ENCODE measurements around the gene SRGAP1. TPM values are rescaled to one million over a fixed set of nuclear protein-coding genes. Genes with fewer than 3 reads are reported as not detected.
A peak's percentile ranks its signal among the peaks of the same experiment; 100 is the strongest.

The SRGAP1 gene
- total RNA-seq (2011; cell fraction: chromatin; rRNA removed; ENCODE audit: low replicate concordance): 0.12 and 1.4 TPM in 2 replicates
- total RNA-seq (2011; cell fraction: nucleolus; rRNA removed): not detected in 2 replicates
- total RNA-seq (2011; cell fraction: nucleoplasm; rRNA removed): under 0.01 and 0.08 TPM in 2 replicates
- not detected in 2 replicates for total RNA-seq (2014; rRNA removed)
- total RNA-seq (2014; rRNA removed; fragmentation: Illumina TruSeq; extraction: Trizol): 0.03 TPM in 1 of 2 replicates, not detected in the other
- total RNA-seq (2015; rRNA removed; fragmentation: Illumina TruSeq; extraction: Trizol): not detected in 2 replicates
- 0.09 and 0.27 TPM in 2 replicates for total RNA-seq (2021)
- polyA plus RNA-seq (2011; rRNA removed): 0.03 and 0.13 TPM in 2 replicates
- 0.03 TPM in 1 of 2 replicates, not detected in the other for polyA plus RNA-seq (2011; cell fraction: cytosol; rRNA removed)
- 0.04 and 0.06 TPM in 2 replicates for polyA plus RNA-seq (2011; cell fraction: nucleus; rRNA removed)
- 0.01 and 0.14 TPM in 2 replicates for polyA plus RNA-seq (2012)
- 0.04 TPM in 2 replicates for polyA plus RNA-seq (2014; fragmentation: Illumina TruSeq; extraction: Trizol)
- under 1 TPM; 0.01 to 0.03 TPM for polyA plus RNA-seq (2014; fragmentation: Nextera tagmentation; extraction: Ambion mirVana)
- polyA plus RNA-seq (2014; rRNA removed): 0.01 TPM in 1 of 2 replicates, not detected in the other
- 0.11 and 0.12 TPM in 2 replicates for polyA minus RNA-seq (2011; rRNA and poly(A)+ RNA removed)
- polyA minus RNA-seq (2011; cell fraction: cytosol; rRNA and poly(A)+ RNA removed): not detected in 2 replicates
- polyA minus RNA-seq (2011; cell fraction: nucleus; rRNA and poly(A)+ RNA removed): 0.78 TPM in 1 of 2 replicates, not detected in the other
- percentile 21 among the genes with signal in this experiment for Bru-seq, nascent RNA
- percentile 18 among the genes with signal in this experiment for BruChase-seq, experiment 1, labeled RNA remaining after a 2-hour chase
- percentile 18 among the genes with signal in this experiment for BruChase-seq, experiment 2, labeled RNA remaining after a 6-hour chase
- long read RNA-seq, experiment 1: 0 reads
- long read RNA-seq, experiment 2: 0 reads
- long read RNA-seq, experiment 3: 0 reads

DNA sequence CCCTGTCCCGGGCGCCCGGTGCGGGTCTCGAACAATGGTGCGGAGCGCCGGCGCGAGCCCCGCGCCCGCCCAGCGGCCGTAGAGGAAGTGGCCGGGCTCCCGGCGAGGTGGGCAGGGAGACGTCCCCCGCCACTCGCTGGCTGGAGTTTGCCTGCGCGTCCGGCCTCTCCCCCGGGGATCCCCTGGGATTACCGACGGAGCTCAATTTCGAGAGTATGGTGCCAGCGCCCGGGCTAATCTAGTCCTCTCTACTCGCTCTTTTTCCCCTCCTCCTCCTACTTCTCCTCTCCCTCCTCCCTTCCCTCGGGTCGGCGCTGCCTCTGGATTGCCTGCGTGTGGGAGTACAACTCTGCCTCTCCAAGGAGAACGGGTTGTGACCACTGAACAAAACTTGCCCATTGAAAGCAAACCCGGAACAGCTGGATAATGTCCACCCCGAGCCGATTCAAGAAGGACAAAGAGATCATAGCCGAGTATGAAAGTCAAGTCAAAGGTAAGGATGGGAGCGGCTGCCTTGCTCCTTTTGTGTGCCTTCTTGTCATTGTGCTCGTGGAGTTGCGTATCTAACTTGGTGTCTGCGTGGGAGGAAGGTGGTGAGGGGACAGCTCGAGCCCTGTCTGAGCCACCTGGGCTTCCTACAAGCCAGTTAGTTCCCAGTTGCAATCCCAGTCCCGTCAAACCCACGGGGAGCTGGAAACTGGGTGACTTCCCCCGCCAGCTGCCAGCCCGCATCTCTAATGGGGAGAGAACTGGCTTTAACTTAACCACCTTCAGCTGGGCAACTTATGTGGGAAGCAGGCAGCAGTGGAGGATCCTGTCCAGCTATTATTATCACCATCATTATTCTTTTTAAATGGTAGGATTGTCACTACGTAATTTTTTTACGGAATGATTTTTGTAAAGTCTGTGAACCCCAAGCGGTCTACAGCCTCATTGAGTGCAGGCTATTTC is at the start of gene SRGAP1:
Gene SRGAP1 (plus strand): TSS at position 310 of the 951 bp plus-strand sequence. CDS start 117 bp downstream, at position 427.
- no TSS peak for BruUV-seq (replicated peaks)
- DNase-seq (ENCODE audit: extremely low read depth in 1 of 4, low spot score in 3 of 4) (peak; percentile 18 to 27 (median 24)), FAIRE-seq (no peak), ATAC-seq (peak; percentile 35)
- peak within 1 kb of the TSS; percentile 50 for H3K4me3 ChIP-seq
- H3K79me2 ChIP-seq (ENCODE audit: control insufficient read depth, insufficient read depth, low read length): no peaks in the 10 kb centered on the region
- H2AFZ ChIP-seq (ENCODE audit: low read depth, low read length): peak within 1 kb of the TSS; percentile 97
- POLR2A ChIA-PET: no interaction called here
- CTCF ChIA-PET (ENCODE audit: low intra/inter-chr PET ratio): interaction anchor here (2.3 kb wide), 1 partner anchor 411 kb away, joined by 15 read pairs; no protein-coding TSS in a partner anchor
- no peaks in the 10 kb centered on the region for H3K9me3 ChIP-seq (replicated peaks; ENCODE audit: control insufficient read depth, insufficient read depth, low read depth, low read length)
- peak within 1 kb of the TSS; percentile 25 to 88; a peak in 3 of 4 replicates for H3K9ac ChIP-seq (ENCODE audit: insufficient read depth in 1 of 2, low read depth in 2 of 2, low read length in 2 of 2)
- no peaks in the 10 kb centered on the region for H3K36me3 ChIP-seq (ENCODE audit: control insufficient read depth, insufficient read depth, low read length)
- H3K27me3 ChIP-seq (ENCODE audit: control insufficient read depth in 2 of 2, insufficient read depth in 2 of 2, low read length in 2 of 2): peaks cover 25% of the 10 kb centered on the region in 2 experiments; a peak in 4 of 5 replicates
- H3K4me1 ChIP-seq (replicated peaks in 1 of 2; ENCODE audit: control insufficient read depth in 2 of 2, insufficient read depth in 2 of 2, low read length in 2 of 2): peaks cover 6 to 18% of the 10 kb centered on the region in 2 experiments; a peak in 4 of 5 replicates
- intact Hi-C loops (cut with micrococcal nuclease): loop anchor here (10.0 kb wide), 1 partner anchor 110 kb away; no protein-coding TSS in a partner anchor
- H3K4me2 ChIP-seq (ENCODE audit: insufficient read depth, low read length): peak within 1 kb of the TSS; percentile 87
- no peaks in the 10 kb centered on the region for H4K20me1 ChIP-seq (replicated peaks; ENCODE audit: control insufficient read depth, insufficient read depth, low read length)
- 7% methylated on average over 50 of the region's 52 CpGs for WGBS (ENCODE audit: insufficient coverage, low coverage, missing lambda C conversion rate)
- in situ Hi-C loops (cut with MboI): loop anchor here (25.0 kb wide), 1 partner anchor 543 kb away; the partner anchor contains the start of gene C12orf56
- no peaks in the 10 kb centered on the region for H3K9me1 ChIP-seq (ENCODE audit: control insufficient read depth, insufficient read depth, low read length)
- H3K27ac ChIP-seq (ENCODE audit: extremely low read depth, low read depth, low read length): no peak within 1 kb of the TSS; the same call in 2 of the 3 replicates
- TF ChIP-seq MECOM (CRISPR knock-in tag; IDR thresholded peaks at IDR 0.05) (no peak), HINFP (tag; conservative IDR thresholded peaks at IDR 0.05; ENCODE audit: low read depth) (no peak), CBX8 (IDR thresholded peaks at IDR 0.05; ENCODE audit: borderline replicate concordance, extremely low read depth, low read depth, low read length, poor library complexity, severe bottlenecking) (peak; percentile 32), ZNF436 (CRISPR knock-in tag; IDR thresholded peaks at IDR 0.05) (no peak), SMAD4 (CRISPR knock-in tag; conservative IDR thresholded peaks at IDR 0.05) (no peak), ZNF23 (CRISPR knock-in tag; IDR thresholded peaks at IDR 0.05) (no peak), NFATC3 (IDR thresholded peaks at IDR 0.05) (no peak), NR2F6 (CRISPR knock-in tag; IDR thresholded peaks at IDR 0.05) (no peak), ZNF764 (CRISPR knock-in tag; IDR thresholded peaks at IDR 0.05; ENCODE audit: low read depth) (no peak), PHF21A (IDR thresholded peaks at IDR 0.05; ENCODE audit: borderline replicate concordance, low read depth) (no peak), PTBP1 (IDR thresholded peaks at IDR 0.05; ENCODE audit: low read depth, low read length) (no peak), SPI1 (IDR thresholded peaks at IDR 0.05; ENCODE audit: borderline replicate concordance, low read depth, low read length) (0 out of 2 replicates have a peak, but pooled peaks have one; percentile 8), ZSCAN29 (IDR thresholded peaks at IDR 0.05) (no peak), E2F6 (IDR thresholded peaks at IDR 0.05; ENCODE audit: borderline replicate concordance in 1 of 2, extremely low read depth in 1 of 2, insufficient read depth in 1 of 2, insufficient read length in 1 of 2, low read depth in 1 of 2, low read length in 1 of 2, poor library complexity in 1 of 2, severe bottlenecking in 1 of 2) (no peak)

Measured in K562 (cell line).